PC-3 (cell line): Measurements from ENCODE around the gene TIGD1. TPM values are rescaled to one million over a fixed set of nuclear protein-coding genes. Genes with fewer than 3 reads are reported as not detected.

Experiments used
- ATAC-seq: fragments of 200-7000 bp; cut with Tn5 transposase; 2 replicates; pipeline ENCODE4 v1.9.1; 2020; ENCODE audit warnings: mild to moderate bottlenecking, moderate library complexity
- BruUV-seq: library from RNA; stranded (reverse); fragments of 400-500 nt; replicated peaks from 2 replicates; lab custom pipeline; 2021; lab: Mats Ljungman, UMichigan
- CTCF ChIA-PET: fragments of 300-600 bp; sonication (Branson Sonifier 250); formaldehyde crosslinking; loops from one replicate; lab custom pipeline; 2022; ENCODE audit warnings: antibody characterized with exemption; lab: Charles Lee
- POLR2A ChIA-PET: fragments of 300-600 bp; sonication (Branson Sonifier 250); formaldehyde crosslinking; loops from one replicate; lab custom pipeline; 2022; ENCODE audit warnings: antibody characterized with exemption; ENCODE audit not compliant: unreplicated experiment; lab: Charles Lee
- DNase-seq: peaks from one replicate; pipeline ENCODE4 v3.0.0-alpha.2; 2015
- H2AFZ ChIP-seq: fragments of 300-600 bp; sonication (generic); 2 replicates; pipeline ENCODE4 v1.6.0; 2016; ENCODE audit warnings: antibody characterized with exemption, low read length
- H3F3A ChIP-seq: fragments of 300-600 bp; sonication (generic); one replicate; pipeline ENCODE4 v1.6.0; 2017; ENCODE audit warnings: antibody characterized with exemption, low read length, control low read depth, mild to moderate bottlenecking; ENCODE audit not compliant: unreplicated experiment
- H3K27ac ChIP-seq: fragments of 300-600 bp; sonication (generic); 2 replicates; pipeline ENCODE4 v1.5.1; 2016; ENCODE audit warnings: mild to moderate bottlenecking, low read length
- H3K27me3 ChIP-seq: fragments of 300-600 bp; sonication (generic); 2 replicates; pipeline ENCODE4 v1.6.1; 2016; ENCODE audit warnings: low read length, mixed read lengths
- H3K36me3 ChIP-seq: fragments of 300-600 bp; sonication (generic); 2 replicates; pipeline ENCODE4 v1.6.1; 2016; ENCODE audit warnings: low read depth, mixed run types, low read length, mixed read lengths
- H3K4me1 ChIP-seq: fragments of 300-600 bp; sonication (generic); 2 replicates; pipeline ENCODE4 v1.5.1; 2016; ENCODE audit warnings: low read length; ENCODE audit not compliant: insufficient read depth
- H3K4me2 ChIP-seq: fragments of 300-600 bp; sonication (generic); 2 replicates; pipeline ENCODE4 v1.6.0; 2016; ENCODE audit warnings: low read length
- H3K4me3 ChIP-seq: fragments of 300-600 bp; sonication (generic); 2 replicates; pipeline ENCODE4 v1.5.1; 2016; ENCODE audit warnings: mild to moderate bottlenecking, low read length, mixed read lengths
- H3K79me2 ChIP-seq: fragments of 300-600 bp; sonication (generic); 2 replicates; pipeline ENCODE4 v1.6.1; 2017; ENCODE audit warnings: low read length, mixed read lengths
- H3K9ac ChIP-seq: fragments of 300-600 bp; sonication (generic); 2 replicates; pipeline ENCODE4 v1.6.0; 2016; ENCODE audit warnings: mild to moderate bottlenecking, low read length
- H3K9me2 ChIP-seq: fragments of 300-600 bp; sonication (generic); replicated peaks from 2 replicates; pipeline ENCODE4 v1.6.1; 2016; ENCODE audit warnings: mixed run types, low read length, mixed read lengths
- H3K9me3 ChIP-seq: fragments of 300-600 bp; sonication (generic); 2 replicates; pipeline ENCODE4 v1.6.1; 2016; ENCODE audit warnings: low read length, mixed read lengths
- H4K20me1 ChIP-seq: fragments of 300-600 bp; sonication (generic); 2 replicates; pipeline ENCODE4 v1.6.1; 2016; ENCODE audit warnings: low read length, mixed read lengths
- EZH2 ChIP-seq: fragments of 300-600 bp; sonication (generic); IDR thresholded peaks from one replicate; pipeline ENCODE4 v1.6.1; 2017; ENCODE audit warnings: antibody characterized with exemption, mild to moderate bottlenecking, low read length; ENCODE audit not compliant: unreplicated experiment
- EZH2phosphoT487 ChIP-seq: fragments of 300-600 bp; sonication (generic); IDR thresholded peaks from 2 replicates; pipeline ENCODE4 v1.6.1; 2018; ENCODE audit warnings: mild to moderate bottlenecking, antibody characterized with exemption, low read length, borderline replicate concordance
- intact Hi-C: fragments of 100-400 bp; cut with micrococcal nuclease; formaldehyde crosslinking; loops from 2 replicates; pipeline ENCODE4 v1.9.0; 2023
- total RNA-seq: library from RNA; depleted of rRNA; stranded (reverse); fragments of >200 nt; gene quantifications from 2 replicates; pipeline ENCODE4 v1.2.3, GENCODE V29; 2014
- TF ChIP-seq, protein P1 (sequence below): fragments of 300-600 bp; sonication (generic); conservative IDR thresholded peaks from 2 replicates; pipeline ENCODE4 v1.5.1; 2017; ENCODE audit warnings: antibody characterized with exemption, low read depth, mild to moderate bottlenecking, low read length

TIGD1 gene
- total RNA-seq, 1 experiment from 2014 or later: 6.3 TPM

DNA sequence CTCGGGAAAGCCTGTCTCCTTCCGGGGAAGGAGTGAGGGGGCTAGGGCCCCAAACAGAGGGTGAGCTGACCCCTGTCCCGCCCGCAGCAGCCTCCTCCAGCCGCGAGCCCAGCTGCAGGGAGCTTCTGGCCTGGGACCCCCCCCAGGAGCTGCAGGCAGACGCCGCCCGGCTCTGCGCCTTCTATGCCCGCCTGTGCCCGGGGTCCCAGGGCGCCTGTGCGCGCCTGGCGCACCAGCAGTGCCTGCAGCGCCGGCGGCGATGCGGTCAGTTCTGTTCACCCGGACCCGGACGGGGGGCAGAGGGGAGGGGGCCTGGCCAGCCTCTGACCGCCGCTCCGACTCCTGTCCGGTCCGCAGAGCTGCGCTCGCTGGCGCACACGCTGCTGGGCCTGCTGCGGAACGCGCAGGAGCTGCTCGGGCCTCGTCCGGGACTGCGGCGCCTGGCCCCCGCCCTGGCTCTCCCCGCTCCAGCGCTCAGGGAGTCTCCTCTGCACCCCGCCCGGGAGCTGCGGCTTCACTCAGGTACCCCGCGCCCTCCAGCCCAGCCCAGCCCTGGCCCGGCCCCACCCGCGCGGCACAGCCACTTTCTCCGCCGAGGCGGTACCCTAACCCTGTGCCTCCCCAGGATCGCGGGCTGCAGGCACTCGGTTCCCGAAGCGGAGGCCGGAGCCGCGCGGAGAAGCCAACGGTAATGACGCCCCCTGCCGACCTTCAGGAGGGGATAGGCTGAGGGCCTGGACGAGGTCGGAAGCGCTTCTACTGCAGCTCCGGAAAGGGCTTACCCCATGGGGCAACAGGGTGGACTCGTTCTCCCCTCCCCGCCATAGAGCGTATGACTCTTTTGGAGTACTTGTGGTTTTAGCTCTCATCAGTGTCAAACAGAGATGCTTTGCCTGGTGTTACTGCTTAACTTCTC is 26.4 kb downstream of the TIGD1 start:
- no peaks in the 10 kb centered on the region for H4K20me1 ChIP-seq
- TF ChIP-seq EZH2: no peak
- no peak for TF ChIP-seq EZH2phosphoT487
- TF ChIP-seq, protein P1, sequence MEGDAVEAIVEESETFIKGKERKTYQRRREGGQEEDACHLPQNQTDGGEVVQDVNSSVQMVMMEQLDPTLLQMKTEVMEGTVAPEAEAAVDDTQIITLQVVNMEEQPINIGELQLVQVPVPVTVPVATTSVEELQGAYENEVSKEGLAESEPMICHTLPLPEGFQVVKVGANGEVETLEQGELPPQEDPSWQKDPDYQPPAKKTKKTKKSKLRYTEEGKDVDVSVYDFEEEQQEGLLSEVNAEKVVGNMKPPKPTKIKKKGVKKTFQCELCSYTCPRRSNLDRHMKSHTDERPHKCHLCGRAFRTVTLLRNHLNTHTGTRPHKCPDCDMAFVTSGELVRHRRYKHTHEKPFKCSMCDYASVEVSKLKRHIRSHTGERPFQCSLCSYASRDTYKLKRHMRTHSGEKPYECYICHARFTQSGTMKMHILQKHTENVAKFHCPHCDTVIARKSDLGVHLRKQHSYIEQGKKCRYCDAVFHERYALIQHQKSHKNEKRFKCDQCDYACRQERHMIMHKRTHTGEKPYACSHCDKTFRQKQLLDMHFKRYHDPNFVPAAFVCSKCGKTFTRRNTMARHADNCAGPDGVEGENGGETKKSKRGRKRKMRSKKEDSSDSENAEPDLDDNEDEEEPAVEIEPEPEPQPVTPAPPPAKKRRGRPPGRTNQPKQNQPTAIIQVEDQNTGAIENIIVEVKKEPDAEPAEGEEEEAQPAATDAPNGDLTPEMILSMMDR: peak; percentile 37
- H3K9me2 ChIP-seq: no peaks in the 10 kb centered on the region
- H3K27me3 ChIP-seq: peaks cover 26% of the 10 kb centered on the region
- intact Hi-C loops: no loop called here
- no TSS peak for BruUV-seq
- no peak overlapping the region for H3K9ac ChIP-seq
- no peak overlapping the region for H2AFZ ChIP-seq
- ChIA-PET POLR2A (no interaction called here), CTCF (no interaction called here)
- no peaks in the 10 kb centered on the region for H3F3A ChIP-seq
- H3K4me3 ChIP-seq: peak overlapping the region; percentile 50
- H3K4me1 ChIP-seq: no peaks in the 10 kb centered on the region
- H3K9me3 ChIP-seq: no peaks in the 10 kb centered on the region
- H3K4me2 ChIP-seq: peak overlapping the region; percentile 70
- peak; percentile 18 for ATAC-seq
- H3K27ac ChIP-seq: no peak overlapping the region
- no peaks in the 10 kb centered on the region for H3K79me2 ChIP-seq
- DNase-seq: peak; percentile 12
- H3K36me3 ChIP-seq: no peaks in the 10 kb centered on the region

DNA sequence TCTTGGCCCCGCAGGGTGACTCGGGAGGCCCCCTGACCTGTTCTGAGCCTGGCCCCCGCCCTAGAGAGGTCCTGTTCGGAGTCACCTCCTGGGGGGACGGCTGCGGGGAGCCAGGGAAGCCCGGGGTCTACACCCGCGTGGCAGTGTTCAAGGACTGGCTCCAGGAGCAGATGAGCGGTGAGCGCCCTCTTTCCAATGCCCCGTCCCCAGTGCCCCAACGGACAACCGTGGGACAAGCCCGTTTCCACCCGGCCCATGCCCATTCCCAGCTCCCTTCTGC is 27.0 kb downstream of the TIGD1 start:
- no peaks in the 10 kb centered on the region for H4K20me1 ChIP-seq
- ChIA-PET POLR2A (no interaction called here), CTCF (no interaction called here)
- no peaks in the 10 kb centered on the region for H3K79me2 ChIP-seq
- no peak overlapping the region for H3K27ac ChIP-seq
- peak; percentile 5; the same call in 1 of the 2 replicates for ATAC-seq
- H3K9me2 ChIP-seq: no peaks in the 10 kb centered on the region
- BruUV-seq: no TSS peak
- intact Hi-C loops: no loop called here
- no peak overlapping the region for H3K9ac ChIP-seq
- H3K4me1 ChIP-seq: no peaks in the 10 kb centered on the region
- peaks cover 26% of the 10 kb centered on the region for H3K27me3 ChIP-seq
- no peaks in the 10 kb centered on the region for H3K9me3 ChIP-seq
- H3K4me3 ChIP-seq: no peak overlapping the region; the same call in 1 of the 2 replicates
- TF ChIP-seq, protein P1: no peak
- TF ChIP-seq EZH2: no peak
- no peak for TF ChIP-seq EZH2phosphoT487
- peak overlapping the region; percentile 70 for H3K4me2 ChIP-seq
- no peak for DNase-seq
- H3F3A ChIP-seq: no peaks in the 10 kb centered on the region
- H2AFZ ChIP-seq: no peak overlapping the region
- H3K36me3 ChIP-seq: no peaks in the 10 kb centered on the region
